Progenitor cell of endocrine pancreas (in vitro differentiated cells): ENCODE measurements around the gene DCX. TPM values are rescaled to one million over a fixed set of nuclear protein-coding genes. Genes with fewer than 3 reads are reported as not detected.
A peak's percentile ranks its signal among the peaks of the same experiment; 100 is the strongest.

Experiments used
- DNase-seq: peaks from one replicate; pipeline ENCODE4 v3.0.0; 2021; ENCODE audit warnings: low spot score; ENCODE audit not compliant: unreplicated experiment
- H3K27ac Mint-ChIP-seq: 2 replicates; pipeline ENCODE4 v1.8.0; 2021; ENCODE audit warnings: mild to moderate bottlenecking, moderate library complexity, mixed read lengths
- H3K27me3 Mint-ChIP-seq: 2 replicates; pipeline ENCODE4 v1.8.0; 2021; ENCODE audit warnings: mixed read lengths
- H3K36me3 Mint-ChIP-seq: 2 replicates; pipeline ENCODE4 v1.8.0; 2022; ENCODE audit warnings: mixed read lengths; ENCODE audit not compliant: insufficient read depth
- H3K4me1 Mint-ChIP-seq: 2 replicates; pipeline ENCODE4 v1.8.0; 2021; ENCODE audit warnings: low read depth, mixed read lengths
- H3K4me3 Mint-ChIP-seq: 2 replicates; pipeline ENCODE4 v1.8.0; 2021; ENCODE audit warnings: low read depth, mild to moderate bottlenecking, moderate library complexity, mixed read lengths
- H3K9me3 Mint-ChIP-seq: 2 replicates; pipeline ENCODE4 v1.8.0; 2021; ENCODE audit warnings: low read depth, mixed read lengths
- CTCF ChIP-seq: fragments of 200-600 bp; sonication (generic); IDR thresholded peaks from one replicate; pipeline ENCODE4 v1.5.0; 2021; ENCODE audit warnings: antibody characterized with exemption, mild to moderate bottlenecking; ENCODE audit not compliant: unreplicated experiment
- total RNA-seq: library from RNA; stranded (reverse); gene quantifications from 2 replicates; pipeline ENCODE4 v1.2.1, GENCODE V29; 2021

Gene DCX
- total RNA-seq, 1 donor from 2014 or later, result 171 TPM

- Mint-ChIP-seq H3K27me3 (no peaks in the 10 kb centered on the region), H3K4me3 (no peak overlapping the region), H3K9me3 (no peaks in the 10 kb centered on the region), H3K27ac (no peak overlapping the region), H3K4me1 (peaks cover 18% of the 10 kb centered on the region), H3K36me3 (peaks cover 16% of the 10 kb centered on the region)
- DNase-seq, result no peak
- no peak for TF ChIP-seq CTCF
These were observed 102.9 kb downstream of the DCX start for GRCh38 chrX:111309083-111309482.

GRCh38 chrX:111308039-111308438 lies 104.0 kb downstream of the DCX start:
- TF ChIP-seq CTCF, result no peak
- H3K4me1 Mint-ChIP-seq, result peaks cover 16% of the 10 kb centered on the region
- H3K36me3 Mint-ChIP-seq, result peaks cover 15% of the 10 kb centered on the region
- no peak for DNase-seq
- no peaks in the 10 kb centered on the region for H3K9me3 Mint-ChIP-seq
- H3K4me3 Mint-ChIP-seq, result no peak overlapping the region
- no peaks in the 10 kb centered on the region for H3K27me3 Mint-ChIP-seq
- H3K27ac Mint-ChIP-seq, result no peak overlapping the region

- Mint-ChIP-seq H3K36me3 (peaks cover 17% of the 10 kb centered on the region), H3K27me3 (no peaks in the 10 kb centered on the region), H3K4me1 (peaks cover 10% of the 10 kb centered on the region), H3K9me3 (no peaks in the 10 kb centered on the region), H3K4me3 (no peak overlapping the region), H3K27ac (no peak overlapping the region)
- no peak for TF ChIP-seq CTCF
- no peak for DNase-seq
These were observed 109.7 kb downstream of the DCX start for GRCh38 chrX:111302284-111302683.

GRCh38 chrX:111288841-111289240 lies 123.2 kb downstream of the DCX start:
- no peaks in the 10 kb centered on the region for H3K27me3 Mint-ChIP-seq
- peaks cover 18% of the 10 kb centered on the region for H3K4me1 Mint-ChIP-seq
- H3K9me3 Mint-ChIP-seq, result no peaks in the 10 kb centered on the region
- H3K36me3 Mint-ChIP-seq, result peaks cover 1% of the 10 kb centered on the region
- H3K4me3 Mint-ChIP-seq, result no peak overlapping the region
- peak overlapping the region; percentile 23 for H3K27ac Mint-ChIP-seq
- DNase-seq, result no peak
- TF ChIP-seq CTCF, result no peak

- H3K27ac Mint-ChIP-seq, result peak overlapping the region; percentile 57
- no peak for DNase-seq
- no peak for TF ChIP-seq CTCF
- H3K36me3 Mint-ChIP-seq, result no peaks in the 10 kb centered on the region
- H3K4me1 Mint-ChIP-seq, result peaks cover 26% of the 10 kb centered on the region
- H3K9me3 Mint-ChIP-seq, result no peaks in the 10 kb centered on the region
- H3K4me3 Mint-ChIP-seq, result peak overlapping the region; percentile 20
- no peaks in the 10 kb centered on the region for H3K27me3 Mint-ChIP-seq
These were observed 127.2 kb downstream of the DCX start for GRCh38 chrX:111284631-111285293.
